Measurements from ENCODE around the gene ZFYVE21.

ZFYVE21 gene

GRCh38 chr14:103719751-103720150 is 4.1 kb downstream of the ZFYVE21 start:
- no peak overlapping the region for H3K4me3 ChIP-seq (ENCODE audit: low read depth, low read length)
- TF ChIP-seq, protein P1, sequence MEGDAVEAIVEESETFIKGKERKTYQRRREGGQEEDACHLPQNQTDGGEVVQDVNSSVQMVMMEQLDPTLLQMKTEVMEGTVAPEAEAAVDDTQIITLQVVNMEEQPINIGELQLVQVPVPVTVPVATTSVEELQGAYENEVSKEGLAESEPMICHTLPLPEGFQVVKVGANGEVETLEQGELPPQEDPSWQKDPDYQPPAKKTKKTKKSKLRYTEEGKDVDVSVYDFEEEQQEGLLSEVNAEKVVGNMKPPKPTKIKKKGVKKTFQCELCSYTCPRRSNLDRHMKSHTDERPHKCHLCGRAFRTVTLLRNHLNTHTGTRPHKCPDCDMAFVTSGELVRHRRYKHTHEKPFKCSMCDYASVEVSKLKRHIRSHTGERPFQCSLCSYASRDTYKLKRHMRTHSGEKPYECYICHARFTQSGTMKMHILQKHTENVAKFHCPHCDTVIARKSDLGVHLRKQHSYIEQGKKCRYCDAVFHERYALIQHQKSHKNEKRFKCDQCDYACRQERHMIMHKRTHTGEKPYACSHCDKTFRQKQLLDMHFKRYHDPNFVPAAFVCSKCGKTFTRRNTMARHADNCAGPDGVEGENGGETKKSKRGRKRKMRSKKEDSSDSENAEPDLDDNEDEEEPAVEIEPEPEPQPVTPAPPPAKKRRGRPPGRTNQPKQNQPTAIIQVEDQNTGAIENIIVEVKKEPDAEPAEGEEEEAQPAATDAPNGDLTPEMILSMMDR (IDR thresholded peaks at IDR 0.05; ENCODE audit: borderline replicate concordance, insufficient read depth, low read depth, low read length) = no peak

- TF ChIP-seq, protein P1 (IDR thresholded peaks at IDR 0.05; ENCODE audit: borderline replicate concordance, insufficient read depth, low read depth, low read length) = no peak
- H3K4me3 ChIP-seq (ENCODE audit: low read depth, low read length) = no peak overlapping the region
Observed at GRCh38 chr14:103721334-103722120, 5.9 kb downstream of the ZFYVE21 start.

DNA sequence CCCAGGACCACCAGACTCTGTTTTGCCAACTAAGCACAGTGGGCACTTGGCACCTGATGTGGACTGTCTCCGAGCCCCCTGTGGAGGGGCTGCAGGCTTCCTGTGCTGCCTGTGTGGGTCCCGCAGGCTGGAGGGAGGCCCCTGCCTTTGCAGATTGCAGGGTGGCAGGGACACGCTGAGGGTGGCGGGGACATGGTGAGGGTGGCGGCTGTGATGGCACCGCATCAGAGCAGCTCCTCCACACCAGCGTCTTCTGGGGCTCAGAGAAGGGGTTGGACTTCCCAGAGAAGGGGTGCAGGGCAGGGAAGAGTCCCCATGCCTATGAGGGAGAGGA is 8.1 kb downstream of the ZFYVE21 start:
- no peak overlapping the region for H3K4me3 ChIP-seq (ENCODE audit: low read depth, low read length)
- TF ChIP-seq, protein P1 (IDR thresholded peaks at IDR 0.05; ENCODE audit: borderline replicate concordance, insufficient read depth, low read depth, low read length) = no peak

DNA sequence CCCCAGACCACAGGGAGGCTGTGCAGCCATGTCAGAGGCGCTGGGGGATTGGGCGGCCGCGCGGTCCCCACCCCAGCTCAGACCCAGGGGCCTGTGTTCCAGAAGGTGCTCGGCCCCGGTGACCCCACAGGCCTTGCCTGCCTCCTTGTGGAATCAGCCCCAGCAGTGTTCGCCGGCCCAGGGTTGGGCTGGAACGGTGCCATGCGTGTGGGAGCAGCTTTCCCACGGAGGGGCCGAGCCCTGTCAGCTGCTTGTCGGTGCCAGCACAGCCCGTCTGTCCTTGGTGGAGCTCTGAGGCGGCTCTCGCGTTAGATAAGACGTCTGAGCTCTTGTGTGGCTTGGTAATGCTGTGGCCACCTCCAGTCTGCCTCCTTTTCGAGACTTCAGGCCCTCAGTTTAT is 8.5 kb downstream of the ZFYVE21 start:
- H3K4me3 ChIP-seq (ENCODE audit: low read depth, low read length) = no peak overlapping the region
- TF ChIP-seq, protein P1 (IDR thresholded peaks at IDR 0.05; ENCODE audit: borderline replicate concordance, insufficient read depth, low read depth, low read length) = no peak

DNA sequence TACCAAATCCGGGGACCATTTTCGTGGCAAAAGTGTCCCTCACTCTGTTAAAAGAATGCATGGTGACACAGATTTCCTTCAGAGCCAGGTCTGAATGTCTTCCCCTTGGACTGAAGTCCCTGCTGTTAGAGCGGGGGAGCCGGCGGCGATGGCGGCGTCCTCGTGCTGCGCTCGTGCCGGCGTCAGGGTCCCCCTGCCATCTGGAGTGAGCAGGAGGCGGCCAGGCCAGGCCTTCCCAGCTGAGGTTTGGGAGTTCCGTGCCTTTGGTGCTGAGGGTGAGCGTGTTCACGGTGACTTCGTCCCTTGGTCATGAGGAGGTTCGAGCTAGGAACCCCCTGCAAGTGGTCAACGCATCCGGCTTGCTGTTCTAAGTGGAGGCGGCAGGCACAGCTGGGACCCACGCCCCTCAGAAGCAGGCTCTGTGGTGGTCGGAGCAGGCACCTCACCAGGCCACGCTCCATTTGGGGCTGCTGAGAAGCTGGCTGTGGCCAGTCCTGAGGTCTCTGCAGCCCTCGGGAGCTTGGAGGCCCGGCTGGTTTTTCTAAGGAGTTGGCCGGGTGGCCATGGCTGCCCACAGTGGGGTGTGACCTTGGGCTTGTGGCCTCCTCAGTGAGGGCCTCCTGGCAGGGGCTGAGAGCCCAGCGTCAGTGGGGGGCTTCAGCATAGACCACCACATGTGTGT is 9.5 kb downstream of the ZFYVE21 start:
- no peak overlapping the region for H3K4me3 ChIP-seq (ENCODE audit: low read depth, low read length)
- TF ChIP-seq, protein P1 (IDR thresholded peaks at IDR 0.05; ENCODE audit: borderline replicate concordance, insufficient read depth, low read depth, low read length) = no peak

- no peak overlapping the region for H3K4me3 ChIP-seq (ENCODE audit: low read depth, low read length)
Observed at GRCh38 chr14:103725739-103726395, 10.3 kb downstream of the ZFYVE21 start.

More at GRCh38 chr14:103725739-103726395, 10.3 kb downstream of the ZFYVE21 start:
- TF ChIP-seq, protein P1 (IDR thresholded peaks at IDR 0.05; ENCODE audit: borderline replicate concordance, insufficient read depth, low read depth, low read length) = no peak
